ENCODE data around the gene PUM2.

GRCh38 chr2:20219763-20220380 is 130.8 kb downstream of the PUM2 start:
- TF ChIP-seq CTCF (optimal IDR thresholded peaks at IDR 0.05 in 1 of 3, IDR thresholded peaks at IDR 0.05 in 1 of 3, conservative IDR thresholded peaks at IDR 0.05 in 1 of 3; ENCODE audit: extremely low read depth in 1 of 3, insufficient read depth in 2 of 3, low read length in 3 of 3) (no peak), EZH2 (IDR thresholded peaks at IDR 0.05; ENCODE audit: low read length) (no peak)
